Activated CD4-positive, alpha-beta T cell treated with anti-CD3 and anti-CD28 coated beads, Interleukin-2, amount 10 ng/mL, durations not matched to agents 24 days and 14 days (primary cell): ENCODE measurements around the gene HMHB1. TPM values are rescaled to one million over a fixed set of nuclear protein-coding genes. Genes with fewer than 3 reads are reported as not detected.
"Not testable (repeated sequence)": the region's sequence is repeated elsewhere in the genome, so short reads cannot be mapped to it uniquely, and the experiment has no call there.

Experiments
- DNase-seq: peaks from one replicate; pipeline ENCODE4 v3.0.0; 2022
- H3K27ac Mint-ChIP-seq: one replicate; pipeline ENCODE4 v1.8.0; 2022; ENCODE audit warnings: mild to moderate bottlenecking, mixed read lengths
- H3K27me3 Mint-ChIP-seq: one replicate; pipeline ENCODE4 v1.8.0; 2022; ENCODE audit warnings: mixed read lengths
- H3K36me3 Mint-ChIP-seq: one replicate; pipeline ENCODE4 v1.8.0; 2022; ENCODE audit warnings: low read depth, mild to moderate bottlenecking, mixed read lengths
- H3K4me1 Mint-ChIP-seq: one replicate; pipeline ENCODE4 v1.8.0; 2021; ENCODE audit warnings: mixed read lengths
- H3K4me3 Mint-ChIP-seq: one replicate; pipeline ENCODE4 v1.8.0; 2022; ENCODE audit warnings: mild to moderate bottlenecking, moderate library complexity, mixed read lengths
- H3K9me3 Mint-ChIP-seq: one replicate; pipeline ENCODE4 v1.8.0; 2021; ENCODE audit warnings: mixed read lengths
- intact Hi-C: fragments of 100-400 bp; cut with micrococcal nuclease; formaldehyde crosslinking; loops from one replicate; pipeline ENCODE4 v1.15.1; 2023
- total RNA-seq: library from RNA; stranded (reverse); gene quantifications from 2 replicates; pipeline ENCODE4 v1.2.3, GENCODE V29; 2022

The HMHB1 gene
- total RNA-seq, 1 donor from 2014 or later: not detected

DNA sequence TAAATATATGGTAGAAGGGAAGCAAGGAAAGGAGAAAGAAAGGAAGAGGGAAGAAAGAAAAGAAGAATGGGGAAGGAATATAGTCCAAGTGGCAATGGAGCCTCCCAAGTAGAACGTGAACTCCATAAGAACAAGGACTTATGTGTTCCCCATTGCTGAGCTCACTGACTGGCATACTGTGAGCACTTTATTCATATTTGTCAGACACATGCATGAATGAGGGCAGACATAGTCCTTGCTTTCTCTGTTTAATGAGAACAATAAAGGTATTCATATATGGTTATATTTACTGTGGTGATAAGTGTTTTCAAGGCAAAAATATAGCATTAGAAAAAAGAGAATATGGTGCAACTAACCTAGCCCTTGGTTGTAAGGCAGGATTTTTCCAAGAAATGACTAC, 23.6 kb upstream of the HMHB1 start:
- peaks cover 15% of the 10 kb centered on the region for H3K27me3 Mint-ChIP-seq
- H3K9me3 Mint-ChIP-seq: peaks cover 5% of the 10 kb centered on the region
- no peak overlapping the region for H3K4me3 Mint-ChIP-seq
- H3K36me3 Mint-ChIP-seq: no peaks in the 10 kb centered on the region
- H3K4me1 Mint-ChIP-seq: peaks cover 9% of the 10 kb centered on the region
- intact Hi-C loops: no loop called here
- H3K27ac Mint-ChIP-seq: no peak overlapping the region
- no peak for DNase-seq

DNA sequence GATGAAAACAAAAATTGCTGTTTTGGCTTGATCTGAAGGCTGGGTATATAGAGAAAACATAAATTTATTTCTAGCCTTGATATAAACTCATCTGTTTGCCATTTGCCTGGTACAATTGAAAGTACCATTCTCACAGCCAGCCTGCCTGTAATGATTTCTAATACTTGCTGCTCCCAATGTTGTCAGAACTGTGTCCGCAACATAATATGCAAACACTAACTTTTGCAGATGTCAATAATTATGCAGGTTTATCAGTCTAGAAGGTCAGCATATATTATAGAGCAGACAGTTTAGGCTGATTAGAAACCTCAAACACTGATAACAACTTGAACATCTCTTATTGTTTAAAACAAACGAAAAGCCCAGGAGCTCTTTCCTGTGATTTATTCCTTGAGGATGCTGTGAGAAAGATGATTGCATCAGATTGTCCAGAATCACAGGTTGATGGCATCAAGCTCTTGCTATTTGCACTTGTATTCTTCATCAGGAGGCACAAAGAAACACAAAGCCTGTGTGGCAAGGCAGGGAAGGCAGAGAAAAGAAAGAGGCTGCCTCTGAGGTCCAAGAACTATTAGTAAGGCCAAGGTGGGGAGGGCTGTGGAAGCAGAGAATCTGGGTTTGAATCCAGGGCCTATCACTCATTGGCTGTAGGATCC, 21.4 kb upstream of the HMHB1 start:
- peaks cover 9% of the 10 kb centered on the region for H3K4me1 Mint-ChIP-seq
- H3K4me3 Mint-ChIP-seq: no peak overlapping the region
- H3K36me3 Mint-ChIP-seq: no peaks in the 10 kb centered on the region
- no peaks in the 10 kb centered on the region for H3K9me3 Mint-ChIP-seq
- H3K27ac Mint-ChIP-seq: no peak overlapping the region
- peaks cover 10% of the 10 kb centered on the region for H3K27me3 Mint-ChIP-seq
- intact Hi-C loops: no loop called here
- DNase-seq: no peak

DNA sequence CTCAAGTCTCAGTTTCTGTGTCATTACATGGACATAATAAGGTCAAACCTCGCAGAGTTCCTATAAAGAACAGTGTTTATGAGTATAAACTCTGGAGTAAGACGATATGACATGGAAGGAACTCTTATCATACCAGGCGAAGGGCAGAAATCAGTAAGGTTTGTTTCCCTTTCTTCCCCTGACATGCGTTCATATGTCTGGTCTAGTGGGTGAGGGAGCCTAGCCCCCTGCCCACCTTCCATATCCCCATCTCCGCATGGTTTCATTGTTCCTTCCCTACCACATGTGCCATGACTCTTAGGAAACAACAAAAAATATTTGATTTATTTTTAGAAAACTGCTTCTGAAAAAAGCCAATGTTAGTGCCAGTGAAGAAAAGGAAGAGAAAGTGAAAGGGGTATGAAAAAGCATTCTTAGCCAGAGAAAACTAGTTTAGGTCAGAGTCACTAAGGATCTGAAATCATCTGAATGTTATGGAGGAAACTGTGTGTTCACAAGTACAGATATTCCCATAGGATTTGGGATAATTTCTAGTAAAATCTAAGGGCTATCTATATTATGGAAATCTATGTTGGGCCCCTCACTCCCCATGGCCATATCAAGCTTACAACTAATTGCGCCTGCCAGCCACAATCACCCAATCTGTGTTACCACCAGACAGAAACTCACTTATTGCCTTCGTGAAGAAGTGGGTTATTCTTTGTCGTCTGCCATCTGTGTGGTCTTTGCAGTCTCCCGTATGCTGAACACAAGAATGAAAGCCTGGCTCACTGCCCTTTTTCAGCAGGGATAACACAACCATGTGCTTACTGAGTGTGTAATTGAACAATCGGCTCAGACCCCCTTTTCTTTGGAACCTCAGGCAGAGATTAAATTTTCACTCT, 19.9 kb upstream of the HMHB1 start:
- Mint-ChIP-seq H3K4me1 (peaks cover 9% of the 10 kb centered on the region), H3K36me3 (no peaks in the 10 kb centered on the region), H3K9me3 (no peaks in the 10 kb centered on the region), H3K27ac (no peak overlapping the region), H3K4me3 (peak overlapping the region; percentile 66), H3K27me3 (peaks cover 9% of the 10 kb centered on the region)
- intact Hi-C loops: no loop called here
- DNase-seq: no peak

DNA sequence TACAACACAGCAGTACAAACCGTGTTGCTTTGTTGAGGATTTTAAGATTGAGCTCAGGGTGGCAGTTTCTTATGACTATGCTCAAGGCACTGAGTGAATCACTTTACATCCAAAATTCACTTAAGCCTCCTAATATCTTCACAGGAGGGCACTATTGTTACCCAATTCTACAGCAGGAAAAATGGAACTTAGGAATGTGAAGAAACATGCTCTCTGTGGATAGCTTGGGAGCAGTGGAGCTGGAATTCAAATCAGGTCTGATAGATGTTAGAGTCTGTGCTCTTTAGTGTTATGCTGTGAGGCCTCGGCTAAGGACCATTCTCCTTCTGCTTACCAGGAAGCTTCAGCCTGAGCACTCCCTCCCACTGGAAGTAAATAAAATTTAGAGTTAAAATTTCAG, 18.7 kb upstream of the HMHB1 start:
- no peaks in the 10 kb centered on the region for H3K9me3 Mint-ChIP-seq
- no peak for DNase-seq
- H3K27me3 Mint-ChIP-seq: peaks cover 7% of the 10 kb centered on the region
- no peak overlapping the region for H3K4me3 Mint-ChIP-seq
- H3K4me1 Mint-ChIP-seq: peaks cover 9% of the 10 kb centered on the region
- H3K36me3 Mint-ChIP-seq: no peaks in the 10 kb centered on the region
- no peak overlapping the region for H3K27ac Mint-ChIP-seq
- intact Hi-C loops: no loop called here

DNA sequence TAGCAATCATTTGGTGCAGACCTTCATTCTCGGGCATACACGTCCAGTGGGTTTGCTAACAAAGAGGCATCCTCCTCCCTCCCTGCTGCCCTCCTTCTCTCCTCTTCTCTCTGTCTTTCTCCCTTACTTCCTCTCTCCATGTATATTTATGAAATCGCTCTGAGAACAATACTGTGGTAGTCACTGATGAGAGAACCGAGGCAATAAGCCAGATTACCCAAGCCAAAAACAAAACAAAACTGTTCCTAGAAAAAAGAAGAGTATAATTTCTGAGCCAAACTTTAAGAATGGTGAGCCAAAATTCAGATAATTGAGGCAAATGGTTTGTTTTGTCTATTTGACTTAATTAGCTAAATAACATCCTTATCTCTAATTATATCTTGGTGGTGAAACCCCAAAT, 15.8 kb upstream of the HMHB1 start:
- H3K9me3 Mint-ChIP-seq: peaks cover 3% of the 10 kb centered on the region

DNA sequence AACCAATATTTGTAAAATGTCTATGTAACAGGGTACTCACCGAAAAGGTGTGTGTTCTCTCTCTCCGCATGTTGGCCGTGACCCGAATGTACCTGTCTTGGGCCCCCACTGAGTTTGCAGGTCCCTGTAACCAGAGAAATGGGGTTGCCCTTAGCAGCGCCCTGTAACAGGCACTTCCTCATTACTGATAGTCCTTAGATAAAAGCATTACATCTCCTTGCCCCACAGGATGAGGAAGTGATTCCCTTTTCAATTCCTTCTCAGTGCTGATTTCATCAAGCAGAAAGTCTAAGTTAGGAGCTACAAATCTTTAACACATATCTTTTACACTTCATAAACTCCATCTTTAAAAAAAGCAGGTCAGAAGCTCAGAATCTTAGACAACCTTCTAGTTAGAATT, 15.2 kb upstream of the HMHB1 start:
- peaks cover 3% of the 10 kb centered on the region for H3K9me3 Mint-ChIP-seq
- peaks cover 12% of the 10 kb centered on the region for H3K4me1 Mint-ChIP-seq
- no peaks in the 10 kb centered on the region for H3K36me3 Mint-ChIP-seq
- H3K27ac Mint-ChIP-seq: no peak overlapping the region
- no peak overlapping the region for H3K4me3 Mint-ChIP-seq
- no peak for DNase-seq
- intact Hi-C loops: no loop called here
- peaks cover 13% of the 10 kb centered on the region for H3K27me3 Mint-ChIP-seq

More for the DNA sequence above, 15.8 kb upstream of the HMHB1 start:
- Mint-ChIP-seq H3K36me3 (no peaks in the 10 kb centered on the region), H3K27me3 (peaks cover 13% of the 10 kb centered on the region), H3K4me3 (no peak overlapping the region), H3K27ac (no peak overlapping the region), H3K4me1 (peaks cover 13% of the 10 kb centered on the region)
- no peak for DNase-seq
- intact Hi-C loops: no loop called here

DNA sequence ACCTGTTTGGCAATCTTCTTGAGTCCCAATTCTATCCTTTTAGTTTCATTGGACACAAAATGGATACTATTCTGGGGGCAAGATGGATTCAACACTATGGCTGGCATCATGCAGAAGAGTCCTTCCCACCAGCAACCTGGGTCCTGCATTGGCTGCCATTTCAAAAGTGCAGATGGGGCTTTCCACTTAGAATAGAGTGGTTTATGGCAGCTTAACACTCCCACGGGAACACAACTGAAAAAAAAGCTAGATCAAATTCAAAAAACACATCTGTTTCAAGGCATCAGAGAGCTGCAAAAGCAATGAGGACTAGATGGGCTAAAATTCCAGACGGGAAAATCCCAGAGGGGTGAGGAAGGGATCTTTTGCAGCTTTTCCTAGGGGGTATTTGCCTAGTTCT, 11.2 kb upstream of the HMHB1 start:
- peaks cover 16% of the 10 kb centered on the region for H3K27me3 Mint-ChIP-seq
- H3K27ac Mint-ChIP-seq: peak overlapping the region; percentile 16
- peaks cover 3% of the 10 kb centered on the region for H3K9me3 Mint-ChIP-seq
- no peak for DNase-seq
- H3K4me3 Mint-ChIP-seq: no peak overlapping the region
- intact Hi-C loops: no loop called here
- H3K4me1 Mint-ChIP-seq: peaks cover 4% of the 10 kb centered on the region
- no peaks in the 10 kb centered on the region for H3K36me3 Mint-ChIP-seq

DNA sequence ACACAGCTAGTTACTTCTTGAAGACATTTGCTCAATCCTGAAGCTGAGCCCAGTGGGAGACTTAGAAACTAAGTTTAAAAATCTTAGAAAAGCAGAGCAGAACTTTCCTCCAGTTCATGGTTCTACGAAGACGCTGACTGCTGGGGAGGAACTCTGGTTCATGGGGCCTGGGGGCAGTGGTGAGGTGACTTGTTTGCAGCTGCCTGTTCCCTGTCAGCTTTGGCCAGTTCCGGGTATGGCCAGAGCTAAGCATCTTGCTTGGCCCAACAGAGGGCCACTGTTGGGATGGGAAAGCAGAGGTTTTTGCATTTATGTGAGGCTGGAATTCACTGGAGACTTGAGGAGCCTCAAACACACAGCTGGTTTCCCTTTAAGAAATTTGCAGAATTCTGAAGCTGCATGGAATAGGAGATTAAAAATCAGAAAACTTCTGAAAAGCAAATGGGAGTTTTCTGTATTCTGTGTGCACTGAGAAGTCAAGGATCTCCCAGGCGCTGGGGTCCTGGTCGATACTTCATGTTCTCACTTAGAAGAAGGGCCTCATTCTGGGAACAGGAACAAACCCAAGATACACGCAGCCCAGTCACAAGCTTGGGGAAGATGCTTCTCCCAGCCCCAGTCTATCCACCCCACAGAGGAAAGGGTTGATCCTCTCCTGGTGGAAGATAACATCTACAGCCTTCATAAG, 10.6 kb upstream of the HMHB1 start:
- Mint-ChIP-seq H3K4me1 (peaks cover 7% of the 10 kb centered on the region), H3K36me3 (no peaks in the 10 kb centered on the region), H3K4me3 (no peak overlapping the region), H3K27me3 (peaks cover 15% of the 10 kb centered on the region), H3K9me3 (peaks cover 3% of the 10 kb centered on the region), H3K27ac (no peak overlapping the region)
- DNase-seq: no peak
- intact Hi-C loops: no loop called here

DNA sequence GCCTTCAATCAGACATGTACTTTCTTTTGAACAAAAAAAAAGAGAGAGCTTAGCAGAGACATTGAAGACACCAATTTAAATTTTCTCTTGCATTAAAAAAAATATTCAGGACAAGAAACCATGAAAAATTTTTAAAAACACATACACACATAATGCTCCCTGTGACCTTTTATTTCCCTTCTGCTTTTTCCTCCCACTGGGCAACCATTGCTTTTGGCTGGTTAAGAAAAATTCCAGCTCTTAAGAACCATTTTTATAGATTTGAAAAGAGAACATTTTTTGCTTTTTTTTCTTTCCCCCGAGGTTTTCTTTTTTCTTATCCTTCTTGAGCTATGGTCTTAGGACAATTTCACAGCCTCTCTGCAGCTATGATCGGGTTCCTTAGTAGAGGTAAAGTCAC, 6.1 kb upstream of the HMHB1 start:
- Mint-ChIP-seq H3K4me3 (no peak overlapping the region), H3K27ac (no peak overlapping the region), H3K4me1 (peaks cover 6% of the 10 kb centered on the region), H3K36me3 (no peaks in the 10 kb centered on the region), H3K27me3 (peaks cover 10% of the 10 kb centered on the region), H3K9me3 (no peaks in the 10 kb centered on the region)
- intact Hi-C loops: no loop called here
- no peak for DNase-seq

DNA sequence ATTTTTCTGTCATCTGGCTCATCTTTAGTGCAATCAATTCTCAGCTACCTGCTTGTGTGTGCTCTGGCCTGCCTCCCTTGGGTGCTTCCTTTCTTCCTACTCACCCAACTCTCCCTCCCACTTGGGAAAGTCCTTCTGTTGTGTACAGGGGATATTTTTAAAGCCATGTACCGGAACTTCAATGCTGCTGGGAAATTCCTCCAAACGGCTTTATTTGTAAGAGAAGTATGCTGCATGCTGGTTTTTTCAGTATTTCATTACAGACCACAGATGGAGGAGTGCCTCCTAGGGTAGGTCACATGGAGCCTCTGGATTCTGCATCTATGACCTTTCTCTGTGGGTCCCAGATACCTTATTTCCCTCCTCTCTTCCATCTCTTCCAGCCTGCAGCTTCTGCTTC, 5.4 kb upstream of the HMHB1 start:
- Mint-ChIP-seq H3K27ac (no peak overlapping the region), H3K27me3 (peaks cover 9% of the 10 kb centered on the region), H3K4me1 (peaks cover 9% of the 10 kb centered on the region), H3K36me3 (no peaks in the 10 kb centered on the region), H3K9me3 (no peaks in the 10 kb centered on the region), H3K4me3 (no peak overlapping the region)
- intact Hi-C loops: no loop called here
- no peak for DNase-seq

DNA sequence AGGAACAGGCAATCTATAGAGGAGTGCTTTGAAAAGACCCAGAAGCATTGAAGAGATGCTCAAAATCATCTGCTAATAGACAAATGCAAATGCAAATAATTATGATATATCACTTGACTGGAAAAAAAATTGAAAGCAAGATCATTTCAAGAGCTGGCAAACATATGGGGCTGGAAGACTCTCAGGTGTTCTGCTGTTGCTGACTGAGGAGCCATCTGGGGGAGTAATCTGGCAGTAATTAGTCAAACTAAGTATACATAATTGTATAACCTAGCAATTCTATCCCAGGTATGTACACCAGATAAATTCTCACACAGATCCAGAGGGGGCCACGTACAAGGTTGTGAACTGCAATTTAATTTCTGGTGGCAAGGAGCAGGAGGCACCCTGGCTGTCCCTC, 4.6 kb upstream of the HMHB1 start:
- H3K27ac Mint-ChIP-seq: no peak overlapping the region
- no peak for DNase-seq
- H3K27me3 Mint-ChIP-seq: peaks cover 9% of the 10 kb centered on the region
- intact Hi-C loops: no loop called here
- peaks cover 17% of the 10 kb centered on the region for H3K4me1 Mint-ChIP-seq
- no peaks in the 10 kb centered on the region for H3K36me3 Mint-ChIP-seq
- no peaks in the 10 kb centered on the region for H3K9me3 Mint-ChIP-seq
- no peak overlapping the region for H3K4me3 Mint-ChIP-seq

DNA sequence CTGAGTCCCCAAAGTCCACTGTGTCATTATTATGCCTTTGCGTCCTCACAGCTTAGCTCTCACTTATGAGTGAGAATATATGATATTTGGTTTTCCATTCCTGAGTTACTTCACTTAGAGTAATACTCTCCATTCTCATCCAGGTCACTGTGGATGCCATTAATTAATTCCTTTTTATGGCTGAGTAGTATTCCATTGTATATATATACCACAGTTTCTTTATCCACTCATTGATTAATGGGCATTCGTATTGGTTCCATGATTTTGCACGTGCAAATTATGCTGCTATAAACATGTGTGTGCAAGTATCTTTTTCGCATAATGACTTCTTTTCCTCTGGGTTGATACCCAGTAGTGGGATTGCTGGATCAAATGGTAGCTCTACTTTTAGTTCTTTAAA, 4.4 kb downstream of the HMHB1 start:
- intact Hi-C loops, H3K9me3 Mint-ChIP-seq, H3K27me3 Mint-ChIP-seq, H3K4me3 Mint-ChIP-seq, H3K36me3 Mint-ChIP-seq, H3K27ac Mint-ChIP-seq, DNase-seq: not testable (repeated sequence)
- H3K4me1 Mint-ChIP-seq: peaks cover 15% of the 10 kb centered on the region

DNA sequence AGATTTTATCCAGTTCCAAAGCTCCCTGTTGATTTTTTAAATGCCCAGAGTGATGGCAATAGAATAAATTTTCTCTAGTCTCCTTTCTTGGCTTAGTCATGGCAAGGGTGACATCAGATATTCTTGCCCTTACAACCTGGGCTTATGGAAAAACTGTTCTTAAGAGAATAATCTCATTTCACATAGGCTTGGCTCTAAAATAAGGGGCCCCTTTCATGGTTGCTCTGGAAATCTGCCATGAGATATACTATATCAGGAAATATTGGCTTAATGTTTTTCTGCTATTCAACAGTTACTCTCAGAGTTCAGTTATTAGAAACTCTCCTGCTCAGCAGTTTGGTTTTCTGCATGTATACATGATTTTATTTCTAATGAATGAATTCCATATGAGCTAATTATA, 7.8 kb downstream of the HMHB1 start:
- H3K27me3 Mint-ChIP-seq: peaks cover 7% of the 10 kb centered on the region
- intact Hi-C loops: loop anchor here (10.0 kb wide), 1 partner anchor 605 kb away; no protein-coding TSS in a partner anchor
- H3K27ac Mint-ChIP-seq: no peak overlapping the region
- no peaks in the 10 kb centered on the region for H3K9me3 Mint-ChIP-seq
- H3K36me3 Mint-ChIP-seq: no peaks in the 10 kb centered on the region
- H3K4me3 Mint-ChIP-seq: no peak overlapping the region
- H3K4me1 Mint-ChIP-seq: no peaks in the 10 kb centered on the region
- DNase-seq: no peak

DNA sequence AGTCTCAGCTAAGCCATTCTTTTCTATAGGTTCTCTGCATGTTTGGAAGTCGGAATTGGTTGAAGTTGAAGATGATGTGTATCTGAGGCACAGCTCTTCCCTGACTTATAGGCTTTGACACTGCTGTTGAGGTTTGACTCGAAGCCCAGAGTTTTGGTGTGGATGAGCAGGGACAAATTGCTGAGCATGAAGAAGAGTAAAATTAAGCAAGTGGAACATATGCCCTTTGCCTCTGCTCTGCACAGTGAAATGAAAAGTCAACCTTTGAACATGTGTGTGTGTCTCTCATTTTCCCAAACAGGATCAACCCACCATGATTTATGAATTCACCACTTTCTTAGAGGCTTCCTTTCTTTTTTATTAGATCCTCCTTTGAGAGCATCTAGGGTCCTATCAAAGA, 8.5 kb downstream of the HMHB1 start:
- H3K4me1 Mint-ChIP-seq: no peaks in the 10 kb centered on the region
- H3K36me3 Mint-ChIP-seq: no peaks in the 10 kb centered on the region
- H3K27ac Mint-ChIP-seq: no peak overlapping the region
- DNase-seq: no peak
- no peak overlapping the region for H3K4me3 Mint-ChIP-seq
- intact Hi-C loops: loop anchor here (10.0 kb wide), 1 partner anchor 606 kb away; no protein-coding TSS in a partner anchor
- no peaks in the 10 kb centered on the region for H3K9me3 Mint-ChIP-seq
- H3K27me3 Mint-ChIP-seq: peaks cover 7% of the 10 kb centered on the region
